Fibroblast of pulmonary artery (primary cell): ENCODE data around the gene ITGB4.

Experiments used
- DNase-seq: peaks from one replicate; pipeline ENCODE4 v3.0.0-alpha.2; 2010; ENCODE audit warnings: low read depth
- H3K4me3 ChIP-seq: replicated peaks from 2 replicates; pipeline ENCODE4 v1.5.1; 2011; ENCODE audit warnings: low read depth, mild to moderate bottlenecking, control low read depth, low read length, moderate library complexity
- TF ChIP-seq, protein P1 (sequence below): IDR thresholded peaks from 2 replicates; pipeline ENCODE4 v1.5.1; 2011; ENCODE audit warnings: mild to moderate bottlenecking, control low read depth, low read length, inconsistent platforms; ENCODE audit errors: missing control alignments

Gene ITGB4

DNA sequence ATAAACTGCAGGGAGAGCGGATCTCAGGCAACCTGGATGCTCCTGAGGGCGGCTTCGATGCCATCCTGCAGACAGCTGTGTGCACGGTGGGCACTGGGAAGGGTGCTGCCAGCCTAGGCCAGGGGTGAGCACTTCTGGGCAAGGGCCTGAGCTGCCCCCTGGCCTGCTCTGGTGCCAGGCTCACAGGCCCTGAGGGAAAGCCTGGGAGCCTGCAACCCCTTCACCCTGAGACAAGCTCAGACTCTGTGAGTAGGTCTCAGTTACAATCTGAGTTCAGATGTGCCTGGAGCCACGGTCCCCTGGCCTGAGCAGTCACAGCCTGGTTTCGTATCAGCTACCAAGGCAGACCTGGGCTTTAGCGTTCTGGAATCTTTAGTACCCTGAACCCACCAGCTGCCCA lies 8.1 kb downstream of the ITGB4 start:
- TF ChIP-seq, protein P1, sequence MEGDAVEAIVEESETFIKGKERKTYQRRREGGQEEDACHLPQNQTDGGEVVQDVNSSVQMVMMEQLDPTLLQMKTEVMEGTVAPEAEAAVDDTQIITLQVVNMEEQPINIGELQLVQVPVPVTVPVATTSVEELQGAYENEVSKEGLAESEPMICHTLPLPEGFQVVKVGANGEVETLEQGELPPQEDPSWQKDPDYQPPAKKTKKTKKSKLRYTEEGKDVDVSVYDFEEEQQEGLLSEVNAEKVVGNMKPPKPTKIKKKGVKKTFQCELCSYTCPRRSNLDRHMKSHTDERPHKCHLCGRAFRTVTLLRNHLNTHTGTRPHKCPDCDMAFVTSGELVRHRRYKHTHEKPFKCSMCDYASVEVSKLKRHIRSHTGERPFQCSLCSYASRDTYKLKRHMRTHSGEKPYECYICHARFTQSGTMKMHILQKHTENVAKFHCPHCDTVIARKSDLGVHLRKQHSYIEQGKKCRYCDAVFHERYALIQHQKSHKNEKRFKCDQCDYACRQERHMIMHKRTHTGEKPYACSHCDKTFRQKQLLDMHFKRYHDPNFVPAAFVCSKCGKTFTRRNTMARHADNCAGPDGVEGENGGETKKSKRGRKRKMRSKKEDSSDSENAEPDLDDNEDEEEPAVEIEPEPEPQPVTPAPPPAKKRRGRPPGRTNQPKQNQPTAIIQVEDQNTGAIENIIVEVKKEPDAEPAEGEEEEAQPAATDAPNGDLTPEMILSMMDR, result no peak
- no peak for DNase-seq
- no peak overlapping the region for H3K4me3 ChIP-seq

DNA sequence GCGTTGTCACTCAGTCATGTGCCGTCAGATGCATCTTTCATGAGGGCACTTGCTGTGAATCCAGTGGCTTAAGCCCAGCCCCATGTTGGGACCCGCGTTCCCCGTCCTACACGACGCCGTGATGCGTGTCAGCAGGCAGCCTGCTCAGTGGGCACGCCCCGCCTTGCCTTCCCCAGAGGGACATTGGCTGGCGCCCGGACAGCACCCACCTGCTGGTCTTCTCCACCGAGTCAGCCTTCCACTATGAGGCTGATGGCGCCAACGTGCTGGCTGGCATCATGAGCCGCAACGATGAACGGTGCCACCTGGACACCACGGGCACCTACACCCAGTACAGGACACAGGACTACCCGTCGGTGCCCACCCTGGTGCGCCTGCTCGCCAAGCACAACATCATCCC lies 8.8 kb downstream of the ITGB4 start:
- TF ChIP-seq, protein P1, result no peak
- no peak for DNase-seq
- no peak overlapping the region for H3K4me3 ChIP-seq

DNA sequence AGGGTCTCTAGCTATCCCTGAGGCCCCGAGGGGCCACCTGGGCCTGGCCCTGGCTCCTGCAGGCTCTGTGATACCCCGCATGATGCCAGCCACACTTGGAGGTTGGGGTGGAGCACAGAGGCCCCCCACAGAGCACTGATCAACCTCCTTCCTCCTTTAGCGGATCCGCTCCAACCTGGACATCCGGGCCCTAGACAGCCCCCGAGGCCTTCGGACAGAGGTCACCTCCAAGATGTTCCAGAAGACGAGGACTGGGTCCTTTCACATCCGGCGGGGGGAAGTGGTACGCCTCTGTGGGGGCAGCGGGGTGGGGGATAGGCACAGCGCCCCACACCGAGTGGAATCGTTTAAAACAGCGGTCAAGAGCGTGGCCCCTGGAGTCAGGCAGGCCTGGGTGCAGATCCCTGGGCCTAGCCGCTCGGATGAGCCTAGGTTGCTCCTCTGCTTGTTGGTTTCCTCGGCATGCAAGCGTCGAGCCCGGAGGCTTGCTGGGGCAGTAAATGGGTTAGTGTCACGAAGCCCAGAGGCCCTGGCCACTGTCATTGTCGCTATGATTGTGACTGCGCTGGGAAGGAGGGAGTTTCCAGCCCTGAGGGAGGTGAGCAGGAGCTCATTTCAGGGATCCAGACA lies 9.9 kb downstream of the ITGB4 start:
- H3K4me3 ChIP-seq, result no peak overlapping the region
- DNase-seq, result no peak
- TF ChIP-seq, protein P1, result no peak

DNA sequence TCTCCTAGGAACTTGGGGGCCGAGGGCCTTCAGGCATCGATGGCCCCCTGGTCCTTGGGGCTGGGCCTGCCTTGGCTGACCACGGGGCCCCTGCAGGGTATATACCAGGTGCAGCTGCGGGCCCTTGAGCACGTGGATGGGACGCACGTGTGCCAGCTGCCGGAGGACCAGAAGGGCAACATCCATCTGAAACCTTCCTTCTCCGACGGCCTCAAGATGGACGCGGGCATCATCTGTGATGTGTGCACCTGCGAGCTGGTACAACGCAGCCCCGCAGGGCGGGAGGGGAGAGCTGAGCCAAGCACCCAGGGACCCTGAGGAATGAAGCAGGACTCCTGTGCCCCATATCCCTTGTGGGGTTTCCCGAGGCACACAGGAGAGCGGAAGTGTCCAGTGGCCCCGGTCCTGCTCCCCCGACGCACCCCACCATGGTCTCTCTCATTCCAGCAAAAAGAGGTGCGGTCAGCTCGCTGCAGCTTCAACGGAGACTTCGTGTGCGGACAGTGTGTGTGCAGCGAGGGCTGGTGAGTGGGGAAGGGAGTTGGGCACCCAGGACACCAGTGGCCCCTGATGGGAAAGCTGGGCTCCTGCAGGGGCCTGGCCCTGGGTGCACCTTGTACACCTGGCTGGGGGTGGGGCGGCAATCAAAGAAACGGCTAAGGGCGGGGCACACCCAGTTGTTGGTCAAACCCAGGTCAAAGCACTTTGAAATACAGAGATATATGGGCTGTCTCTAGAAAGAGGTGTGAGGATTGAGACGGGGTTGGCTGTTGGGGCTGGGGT lies 10.6 kb downstream of the ITGB4 start:
- no peak overlapping the region for H3K4me3 ChIP-seq
- no peak for DNase-seq
- TF ChIP-seq, protein P1, result no peak

DNA sequence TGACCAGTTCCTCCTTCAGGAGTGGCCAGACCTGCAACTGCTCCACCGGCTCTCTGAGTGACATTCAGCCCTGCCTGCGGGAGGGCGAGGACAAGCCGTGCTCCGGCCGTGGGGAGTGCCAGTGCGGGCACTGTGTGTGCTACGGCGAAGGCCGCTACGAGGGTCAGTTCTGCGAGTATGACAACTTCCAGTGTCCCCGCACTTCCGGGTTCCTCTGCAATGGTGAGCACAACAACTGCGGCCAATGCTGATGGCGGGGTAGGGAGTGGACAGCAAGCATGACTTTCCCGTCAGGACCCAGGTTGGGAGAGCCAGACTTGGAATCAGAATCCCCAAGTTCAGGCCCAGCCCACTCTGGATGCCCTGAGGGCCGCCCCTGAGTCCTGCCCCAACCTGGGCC lies 12.2 kb downstream of the ITGB4 start:
- DNase-seq, result no peak
- TF ChIP-seq, protein P1, result no peak
- no peak overlapping the region for H3K4me3 ChIP-seq

DNA sequence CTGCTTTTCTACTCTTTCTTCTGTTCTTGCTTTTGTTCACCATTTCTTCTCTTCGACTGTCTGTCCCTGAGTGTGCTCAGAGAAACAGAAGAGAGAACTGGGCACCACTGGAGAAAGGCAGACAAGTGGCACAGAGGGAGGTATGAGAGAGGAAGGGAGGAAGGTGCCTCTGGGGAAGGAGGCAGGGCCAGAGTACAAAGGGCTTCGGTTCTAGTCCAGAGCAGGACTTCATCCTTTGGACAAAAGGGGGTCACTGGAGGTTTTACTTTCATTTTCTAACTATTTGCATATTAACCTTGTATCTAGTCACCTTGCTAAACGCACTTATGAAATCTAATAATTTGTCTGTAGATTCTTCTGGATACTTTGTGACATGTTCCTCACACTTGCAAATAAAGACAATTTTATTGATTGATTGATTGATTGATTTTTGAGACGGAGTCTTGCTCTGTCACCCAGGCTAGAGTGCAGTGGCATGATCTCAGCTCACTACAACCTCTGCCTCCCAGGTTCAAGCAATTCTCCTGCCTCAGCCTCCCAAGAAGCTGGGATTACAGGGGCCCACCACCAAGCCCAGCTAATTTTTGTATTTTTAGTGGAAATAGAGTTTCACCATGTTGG lies 13.5 kb downstream of the ITGB4 start:
- no peak overlapping the region for H3K4me3 ChIP-seq
- DNase-seq, result no peak
- TF ChIP-seq, protein P1, result no peak
